HCT116 (cell line): Measurements from ENCODE around the gene SPTBN1. TPM values are rescaled to one million over a fixed set of nuclear protein-coding genes. Genes with fewer than 3 reads are reported as not detected.

Experiments
- ATAC-seq: fragments of 200-7000 bp; cut with Tn5 transposase; 2 replicates; pipeline ENCODE4 v1.9.1; 2020; ENCODE audit warnings: mild to moderate bottlenecking, moderate library complexity
- BruUV-seq: library from RNA; stranded (reverse); fragments of 400-500 nt; replicated peaks from 2 replicates; lab custom pipeline; 2021; lab: Mats Ljungman, UMichigan
- CTCF ChIA-PET: fragments of 300-600 bp; sonication (Branson Sonifier 250); formaldehyde crosslinking; loops from one replicate; lab custom pipeline; 2021; ENCODE audit warnings: antibody characterized with exemption; lab: Charles Lee
- POLR2A ChIA-PET: fragments of 300-600, 350-600 bp; sonication (Branson Sonifier 250); formaldehyde crosslinking; loops from one replicate; lab custom pipeline; 2021; ENCODE audit warnings: antibody characterized with exemption; lab: Charles Lee
- RAD21 ChIA-PET, 2 experiments: fragments of 300-600 bp; sonication (Branson Sonifier 250); formaldehyde crosslinking; loops; one replicate each; lab custom pipeline; 2023; ENCODE audit warnings: low total read pairs in 2 of 2; ENCODE audit not compliant: uncharacterized antibody in 2 of 2, unreplicated experiment in 2 of 2, low non-redundant PET in 1 of 2; lab: Charles Lee
- DNase-seq: peaks from one replicate; pipeline ENCODE4 v3.0.0-alpha.2; 2010; ENCODE audit warnings: low read depth, low spot score
- H2AFZ ChIP-seq: fragments of 200-600 bp; shearing (Covaris generic), sonication (generic); 2 replicates; pipeline ENCODE4 v1.6.1; 2017; ENCODE audit warnings: low read depth, mixed run types, mixed read lengths, antibody characterized with exemption, low read length; ENCODE audit not compliant: poor library complexity, severe bottlenecking
- H3K27ac ChIP-seq: 2 replicates; pipeline ENCODE4 v1.5.1; 2012; ENCODE audit warnings: low read depth, low read length
- H3K27me3 ChIP-seq: fragments of 200-600 bp; sonication (generic); 2 replicates; pipeline ENCODE4 v1.6.1; 2016; ENCODE audit warnings: mixed run types, low read length, mixed read lengths; ENCODE audit not compliant: insufficient read depth
- H3K36me3 ChIP-seq, 2 experiments: fragments of 200-500 bp in 1 of 2; fragments of 200-600 bp in 1 of 2; sonication (Bioruptor generic) in 1 of 2; sonication (generic) in 1 of 2; 2 replicates each; pipeline versions ENCODE4 v1.5.1 to v1.6.1; 2014 to 2016; ENCODE audit warnings: low read length in 2 of 2, inconsistent platforms in 1 of 2, mixed read lengths in 1 of 2, mixed run types in 1 of 2; ENCODE audit not compliant: insufficient read depth in 2 of 2, control insufficient read depth in 1 of 2
- H3K4me1 ChIP-seq, 2 experiments: fragments of 200-600 bp in 1 of 2; sonication (generic) in 1 of 2; 2 replicates each; pipeline versions ENCODE4 v1.5.1 to v1.6.1; 2012 to 2017; ENCODE audit warnings: low read length in 2 of 2, inconsistent platforms in 1 of 2, mild to moderate bottlenecking in 1 of 2, mixed read lengths in 1 of 2, mixed run types in 1 of 2, moderate library complexity in 1 of 2; ENCODE audit not compliant: insufficient read depth in 2 of 2, control insufficient read depth in 1 of 2
- H3K4me2 ChIP-seq: fragments of 200-600 bp; sonication (generic); 2 replicates; pipeline ENCODE4 v1.6.1; 2017; ENCODE audit warnings: mixed run types, low read length, mixed read lengths
- H3K4me3 ChIP-seq, 2 experiments: fragments of 200-600 bp in 1 of 2; sonication (generic) in 1 of 2; replicated peaks in 1 of 2; 2 replicates each; pipeline ENCODE4 v1.5.1; 2011 to 2016; ENCODE audit warnings: low read length in 2 of 2, control low read depth in 1 of 2, low read depth in 1 of 2, mild to moderate bottlenecking in 1 of 2, mixed read lengths in 1 of 2, mixed run types in 1 of 2
- H3K79me2 ChIP-seq: fragments of 200-600 bp; sonication (generic); 2 replicates; pipeline ENCODE4 v1.6.1; 2017; ENCODE audit warnings: mild to moderate bottlenecking, mixed run types, low read length, moderate library complexity, mixed read lengths; ENCODE audit not compliant: insufficient read depth
- H3K9ac ChIP-seq: fragments of 200-600 bp; sonication (generic); 2 replicates; pipeline ENCODE4 v1.6.1; 2016; ENCODE audit warnings: low read length, mixed read lengths
- H3K9me2 ChIP-seq: fragments of 200-600 bp; sonication (generic), shearing (Covaris generic); 2 replicates; pipeline ENCODE4 v1.6.1; 2017; ENCODE audit warnings: mixed run types, mild to moderate bottlenecking, moderate library complexity; ENCODE audit not compliant: insufficient read depth
- H3K9me3 ChIP-seq, 2 experiments: fragments of 200-500 bp in 1 of 2; fragments of 200-600 bp in 1 of 2; sonication (Bioruptor generic) in 1 of 2; sonication (generic) in 1 of 2; 2 replicates each; pipeline ENCODE4 v1.6.1; 2014 to 2017; ENCODE audit warnings: low read length in 2 of 2, mixed read lengths in 2 of 2, inconsistent platforms in 1 of 2, low read depth in 1 of 2, mild to moderate bottlenecking in 1 of 2, mixed run types in 1 of 2, moderate library complexity in 1 of 2; ENCODE audit not compliant: control insufficient read depth in 1 of 2, insufficient read depth in 1 of 2
- H4K20me1 ChIP-seq: fragments of 200-600 bp; sonication (generic), shearing (Covaris generic); 2 replicates; pipeline ENCODE4 v1.6.1; 2017; ENCODE audit warnings: mixed run types, mild to moderate bottlenecking, moderate library complexity; ENCODE audit not compliant: insufficient read depth
- CBX3 ChIP-seq: IDR thresholded peaks from 2 replicates; pipeline ENCODE4 v1.6.1; 2012; ENCODE audit warnings: low read depth
- CEBPB ChIP-seq: IDR thresholded peaks from 2 replicates; pipeline ENCODE4 v1.6.1; 2012; ENCODE audit warnings: low read depth
- EGR1 ChIP-seq: IDR thresholded peaks from 2 replicates; pipeline ENCODE4 v1.6.1; 2012; ENCODE audit warnings: low read depth
- ELF1 ChIP-seq: IDR thresholded peaks from 2 replicates; pipeline ENCODE4 v1.6.1; 2012; ENCODE audit warnings: low read depth, borderline replicate concordance
- FOSL1 ChIP-seq: IDR thresholded peaks from 2 replicates; pipeline ENCODE4 v1.6.1; 2012; ENCODE audit warnings: low read depth
- JUND ChIP-seq: IDR thresholded peaks from 2 replicates; pipeline ENCODE4 v1.6.1; 2012
- RAD21 ChIP-seq: IDR thresholded peaks from 2 replicates; pipeline ENCODE4 v1.6.1; 2012; ENCODE audit warnings: low read depth, mild to moderate bottlenecking
- TCF7L2 ChIP-seq: IDR thresholded peaks from 2 replicates; pipeline ENCODE4 v1.7.0; 2011; ENCODE audit warnings: borderline replicate concordance, inconsistent platforms; ENCODE audit not compliant: insufficient read depth, insufficient read length; ENCODE audit errors: extremely low read depth
- YY1 ChIP-seq: IDR thresholded peaks from 2 replicates; pipeline ENCODE4 v1.6.1; 2011; ENCODE audit warnings: low read length, low read depth, moderate library complexity, mild to moderate bottlenecking; ENCODE audit not compliant: insufficient replicate concordance; ENCODE audit errors: extremely low read depth
- intact Hi-C: fragments of 100-400 bp; cut with micrococcal nuclease; formaldehyde crosslinking; loops from 2 replicates; pipeline ENCODE4 v1.10.0; 2022
- total RNA-seq: library from RNA; stranded (reverse); gene quantifications from one replicate; pipeline ENCODE4 v1.2.1, GENCODE V29; 2021; ENCODE audit not compliant: unreplicated experiment

The SPTBN1 gene
- total RNA-seq, 1 experiment from 2014 or later: 84.4 TPM

- CTCF ChIA-PET: interaction anchor here (1.2 to 2.2 kb wide), 2 partner anchors 9 to 425 kb away, joined by 3 to 10 read pairs; no protein-coding TSS in a partner anchor
- Histone ChIP-seq H3K4me3 (no peak overlapping the region), H3K9me3 (no peaks in the 10 kb centered on the region), H4K20me1 (no peaks in the 10 kb centered on the region), H2AFZ (no peak overlapping the region), H3K9me2 (no peaks in the 10 kb centered on the region), H3K27me3 (no peaks in the 10 kb centered on the region), H3K27ac (no peak overlapping the region), H3K9ac (no peak overlapping the region), H3K79me2 (no peaks in the 10 kb centered on the region), H3K4me2 (peak overlapping the region; percentile 8; the same call in 1 of the 2 replicates)
- BruUV-seq: no TSS peak
- DNase-seq (peak; percentile 8), ATAC-seq (peak; percentile 41; the same call in 1 of the 2 replicates)
- RAD21 ChIA-PET: no interaction called here
- intact Hi-C loops: no loop called here
- POLR2A ChIA-PET: no interaction called here
- TF ChIP-seq EGR1 (no peak), RAD21 (no peak), JUND (peak; percentile 21; the same call in 1 of the 2 replicates), YY1 (no peak), CBX3 (peak; percentile 15; the same call in 1 of the 2 replicates), FOSL1 (peak; percentile 62)
- TF ChIP-seq, all 23 proteins: peak for 3
- peaks cover 0 to 3% of the 10 kb centered on the region in 2 experiments; a peak in 3 of 4 replicates for H3K36me3 ChIP-seq
- peaks cover 8 to 22% of the 10 kb centered on the region in 2 experiments for H3K4me1 ChIP-seq
Measured at GRCh38 chr2:54531558-54531957, 75.4 kb downstream of the SPTBN1 start.

- Histone ChIP-seq H3K4me3 (no peak overlapping the region), H2AFZ (no peak overlapping the region), H4K20me1 (no peaks in the 10 kb centered on the region), H3K4me2 (no peak overlapping the region), H3K9me3 (no peaks in the 10 kb centered on the region), H3K4me1 (peaks cover 8 to 22% of the 10 kb centered on the region in 2 experiments), H3K27ac (no peak overlapping the region), H3K27me3 (no peaks in the 10 kb centered on the region), H3K9me2 (no peaks in the 10 kb centered on the region), H3K36me3 (no peaks in the 10 kb centered on the region; a peak in 1 of 4 replicates), H3K9ac (no peak overlapping the region), H3K79me2 (no peaks in the 10 kb centered on the region)
- no peak for DNase-seq
- no peak for ATAC-seq
- no TSS peak for BruUV-seq
- ChIA-PET CTCF (no interaction called here), POLR2A (no interaction called here), RAD21 (no interaction called here)
- intact Hi-C loops: no loop called here
- no peak for TF ChIP-seq TCF7L2
- no peak for TF ChIP-seq ELF1
- no peak for TF ChIP-seq CEBPB
- TF ChIP-seq CBX3: no peak
- TF ChIP-seq YY1: no peak
Measured at GRCh38 chr2:54534221-54534620, 78.1 kb downstream of the SPTBN1 start.
